ENCODE measurements around the gene NAALAD2.

DNA sequence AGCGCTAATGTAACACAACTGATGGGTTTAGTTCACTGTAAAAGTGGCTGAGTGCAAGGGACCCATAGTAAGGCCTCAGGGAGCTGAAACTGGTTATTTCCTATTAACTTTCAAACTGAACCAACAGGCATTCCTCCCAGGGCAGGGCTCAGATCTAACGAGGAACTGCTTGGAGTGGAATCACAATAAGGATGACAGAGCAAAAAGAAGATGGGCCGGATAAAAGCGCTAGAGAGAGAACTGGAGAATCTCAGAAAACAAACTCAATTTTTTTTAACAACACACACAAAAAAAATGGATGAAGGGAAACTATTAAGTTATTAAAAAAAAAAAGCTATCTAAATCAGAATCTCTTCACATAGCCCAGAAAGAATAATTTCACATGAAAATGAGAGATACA is 102.5 kb downstream of the NAALAD2 start:
- no peak for TF ChIP-seq CTCF (IDR thresholded peaks at IDR 0.05 in 8 of 11, conservative IDR thresholded peaks at IDR 0.05 in 3 of 11)
- no peak for TF ChIP-seq POLR2AphosphoS5 (IDR thresholded peaks at IDR 0.05)

Data from spleen (tissue), 7 donors.